Panc1 (cell line): Measurements from ENCODE around the gene AADAC.

Source experiments
- CTCF ChIP-seq: fragments of 450-650 bp; IDR thresholded peaks from 2 replicates; pipeline ENCODE4 v1.5.1; 2017; ENCODE audit warnings: mild to moderate bottlenecking
- POLR2AphosphoS5 ChIP-seq: IDR thresholded peaks from 2 replicates; pipeline ENCODE4 v1.6.1; 2012; ENCODE audit warnings: mild to moderate bottlenecking, low read depth, low read length, moderate library complexity
- REST ChIP-seq, 2 experiments: IDR thresholded peaks; 2 replicates each; pipeline ENCODE4 v1.6.1; 2011 to 2012; ENCODE audit warnings: low read depth in 2 of 2, control low read depth in 1 of 2, low read length in 1 of 2, mild to moderate bottlenecking in 1 of 2, moderate library complexity in 1 of 2; ENCODE audit not compliant: insufficient read depth in 1 of 2
- SIN3A ChIP-seq: IDR thresholded peaks from 2 replicates; pipeline ENCODE4 v1.6.1; 2012; ENCODE audit warnings: low read depth, mild to moderate bottlenecking, low read length, moderate library complexity, borderline replicate concordance; ENCODE audit not compliant: insufficient read depth
- TCF7L2 ChIP-seq: IDR thresholded peaks from 2 replicates; pipeline ENCODE4 v1.6.1; 2011; ENCODE audit warnings: mild to moderate bottlenecking, low read depth, low read length, inconsistent platforms

DNA sequence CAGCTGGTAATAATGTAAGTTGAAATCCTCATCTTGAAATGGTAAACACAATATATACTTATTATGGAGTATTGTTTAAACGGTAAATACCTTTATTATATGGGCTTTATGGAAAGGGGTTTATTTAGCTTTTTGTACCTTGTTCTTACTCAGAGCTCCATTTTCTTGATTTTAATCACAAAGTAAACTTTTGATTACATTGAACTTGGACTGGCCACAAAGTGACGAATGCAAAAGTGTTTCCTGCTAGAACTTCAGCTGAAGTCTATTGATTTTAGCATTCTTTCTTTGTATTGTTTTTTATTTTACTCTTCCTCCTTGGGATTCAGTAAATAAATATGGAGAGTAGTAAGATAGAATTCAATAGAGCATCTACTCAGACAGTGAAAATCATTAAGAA lies 19.8 kb upstream of the AADAC start:
- no peak for TF ChIP-seq CTCF
- no peak for TF ChIP-seq TCF7L2
- no peak for TF ChIP-seq REST (IDR thresholded peaks at IDR 0.05; ENCODE audit: insufficient read depth in 1 of 2, low read depth in 2 of 2, low read length in 1 of 2)
- no peak for TF ChIP-seq POLR2AphosphoS5
- TF ChIP-seq SIN3A = no peak
